COLO829 (cell line): ENCODE results near the gene TFIP11.
"Not testable (repeated sequence)": the region's sequence is repeated elsewhere in the genome, so short reads cannot be mapped to it uniquely, and the experiment has no call there.

ENCODE experiments used
- DNase-seq: peaks from one replicate; pipeline ENCODE4 v3.0.0; 2012; ENCODE audit warnings: low spot score

Gene TFIP11

DNA sequence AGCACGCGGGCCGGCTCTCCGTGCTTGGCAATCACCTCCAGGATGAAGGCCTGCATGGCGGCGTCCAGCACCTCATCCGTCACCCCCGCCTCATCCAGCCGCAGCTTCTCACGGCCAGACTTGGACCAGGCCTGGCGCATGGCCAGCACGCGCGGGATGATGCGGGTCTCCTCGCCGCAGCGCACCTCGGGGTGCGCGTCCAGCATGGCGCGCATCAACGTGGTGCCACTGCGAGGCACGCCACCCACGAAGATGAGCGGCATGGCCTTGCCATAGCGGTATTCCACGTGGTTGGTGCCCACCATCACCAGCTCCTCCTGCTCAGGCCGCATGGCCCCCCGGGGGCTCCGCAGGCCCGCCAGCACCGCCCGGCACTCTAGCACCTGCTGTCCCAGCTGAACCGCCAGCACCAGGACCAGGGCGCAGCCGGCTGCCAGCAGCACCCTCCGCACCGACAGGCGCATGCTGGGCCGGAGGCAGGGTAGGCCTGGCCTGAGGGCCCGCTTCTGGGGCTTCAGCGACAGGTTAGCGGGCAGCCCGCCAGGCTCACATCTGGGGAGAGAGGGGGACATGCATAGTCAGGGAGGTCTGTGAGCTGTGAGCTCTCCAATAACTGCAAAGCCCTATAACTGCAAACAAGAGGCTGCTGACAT is 29.0 kb upstream of the TFIP11 start:
- no peak for DNase-seq

DNA sequence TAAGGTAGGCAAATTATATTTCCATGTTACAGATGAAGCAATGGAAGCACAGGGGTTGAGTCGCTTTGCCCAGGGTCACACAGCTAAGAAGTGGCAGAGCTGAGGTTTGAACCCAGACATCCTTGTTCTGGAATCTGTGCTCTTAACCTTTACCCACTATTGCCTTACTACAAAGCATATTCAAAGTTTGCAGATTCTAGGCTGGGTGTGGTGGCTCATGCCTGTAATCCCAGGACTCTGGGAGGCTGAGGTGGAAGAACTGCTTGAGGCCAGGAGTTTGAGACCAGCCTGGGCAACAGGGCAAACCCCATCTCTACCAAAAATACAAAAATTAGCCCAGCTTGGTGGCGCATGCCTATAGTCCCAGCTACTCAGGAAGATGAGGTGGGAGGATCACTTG is 27.8 kb upstream of the TFIP11 start:
- DNase-seq, result no peak

DNA sequence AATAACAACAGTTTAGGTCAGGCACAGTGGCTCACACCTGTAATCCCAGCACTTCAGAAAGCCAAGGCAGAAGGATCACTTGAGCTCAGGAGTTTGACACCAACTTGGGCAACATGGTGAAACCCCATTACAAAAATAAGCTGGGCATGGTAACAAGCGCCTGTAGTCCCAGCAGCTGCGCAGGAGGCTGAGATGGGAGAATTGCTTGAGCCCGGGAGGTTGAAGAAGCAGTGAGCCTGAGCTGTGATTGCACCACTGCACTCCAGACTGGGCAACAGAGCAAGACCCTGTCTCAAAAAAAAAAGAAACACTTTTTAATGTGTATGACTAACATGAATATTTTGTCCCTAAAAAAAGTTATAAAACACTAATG is 24.5 kb upstream of the TFIP11 start:
- DNase-seq, result no peak

DNA sequence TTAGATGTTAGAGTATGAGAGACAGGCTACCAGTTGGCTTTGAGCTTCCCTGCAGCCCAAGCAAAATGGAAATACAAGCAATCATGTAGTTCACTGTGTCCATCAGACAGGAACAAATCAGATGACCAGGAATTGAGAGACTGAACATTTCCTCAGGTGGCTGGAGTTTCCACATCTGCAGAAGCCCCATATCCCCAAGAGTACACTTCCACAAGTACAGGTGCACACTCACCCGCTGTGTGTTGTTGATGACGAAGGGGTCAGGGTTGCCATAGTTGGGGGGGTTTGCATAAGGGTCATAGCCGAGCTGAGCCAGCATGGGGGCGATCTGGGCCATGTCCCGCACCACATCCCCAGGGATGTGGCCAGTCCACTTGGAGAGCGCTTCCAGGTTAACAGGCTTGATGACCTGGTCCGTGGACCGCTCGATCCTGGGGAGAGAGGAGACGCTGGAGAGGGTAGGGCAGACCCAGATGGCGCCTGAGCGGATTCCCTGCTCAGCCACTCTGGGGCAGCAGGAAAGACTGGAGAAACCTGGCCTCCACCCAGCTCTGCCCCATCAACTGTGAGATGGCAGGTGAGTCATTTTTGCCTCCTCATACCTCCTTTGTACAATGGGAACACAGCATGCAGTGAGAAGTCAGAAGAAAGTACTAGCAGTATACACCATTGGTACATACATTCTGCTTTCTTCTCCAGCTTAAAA is 23.9 kb upstream of the TFIP11 start:
- no peak for DNase-seq

DNA sequence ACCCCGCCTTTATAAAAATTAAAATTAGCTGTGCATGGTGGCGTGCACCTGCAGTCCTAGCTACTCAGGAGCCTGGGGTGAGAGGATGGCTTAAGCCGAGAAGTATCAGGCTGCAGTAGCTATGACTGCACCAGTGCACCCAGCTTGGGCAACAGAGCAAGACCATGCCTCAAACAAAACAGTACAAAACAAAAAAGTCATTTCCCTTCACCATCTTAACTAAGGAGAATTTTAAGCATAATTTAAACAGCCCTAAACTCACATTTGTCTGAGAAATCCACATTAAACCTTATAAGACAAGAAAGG is 23.3 kb upstream of the TFIP11 start:
- DNase-seq, result no peak

DNA sequence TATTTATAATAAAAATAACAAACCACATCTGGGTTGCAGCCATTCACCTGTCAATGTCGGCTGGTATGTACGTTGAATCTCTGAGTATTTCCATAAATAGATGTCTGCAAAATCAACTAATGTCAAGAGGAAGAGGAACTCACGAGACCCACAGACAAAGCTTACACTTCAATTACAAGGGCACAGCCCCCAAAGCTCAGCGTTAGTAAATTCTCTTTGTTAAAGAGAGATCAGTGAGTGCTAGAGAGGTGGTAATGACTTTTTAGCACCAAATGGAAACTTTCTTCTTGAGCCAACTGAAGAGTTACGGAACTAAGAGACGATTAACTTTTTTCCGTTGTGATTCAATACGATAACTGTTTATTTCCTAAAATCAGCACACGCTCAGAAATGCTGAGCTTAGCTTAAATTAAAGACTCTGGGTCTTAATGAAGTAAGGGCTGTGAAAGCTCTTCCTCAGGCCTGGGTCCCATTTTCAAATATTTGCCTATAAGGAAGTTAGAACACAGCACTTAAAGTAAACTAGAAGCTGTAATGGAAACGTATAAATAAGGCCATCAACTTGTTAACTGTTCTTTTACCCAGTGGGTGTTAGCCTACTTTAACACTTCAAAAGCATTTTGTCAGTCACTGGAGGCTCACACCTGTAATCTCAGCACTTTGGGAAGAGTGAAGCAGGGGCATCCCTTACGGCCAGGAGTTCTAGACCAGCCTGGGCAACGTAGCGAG is 22.8 kb upstream of the TFIP11 start:
- no peak for DNase-seq

DNA sequence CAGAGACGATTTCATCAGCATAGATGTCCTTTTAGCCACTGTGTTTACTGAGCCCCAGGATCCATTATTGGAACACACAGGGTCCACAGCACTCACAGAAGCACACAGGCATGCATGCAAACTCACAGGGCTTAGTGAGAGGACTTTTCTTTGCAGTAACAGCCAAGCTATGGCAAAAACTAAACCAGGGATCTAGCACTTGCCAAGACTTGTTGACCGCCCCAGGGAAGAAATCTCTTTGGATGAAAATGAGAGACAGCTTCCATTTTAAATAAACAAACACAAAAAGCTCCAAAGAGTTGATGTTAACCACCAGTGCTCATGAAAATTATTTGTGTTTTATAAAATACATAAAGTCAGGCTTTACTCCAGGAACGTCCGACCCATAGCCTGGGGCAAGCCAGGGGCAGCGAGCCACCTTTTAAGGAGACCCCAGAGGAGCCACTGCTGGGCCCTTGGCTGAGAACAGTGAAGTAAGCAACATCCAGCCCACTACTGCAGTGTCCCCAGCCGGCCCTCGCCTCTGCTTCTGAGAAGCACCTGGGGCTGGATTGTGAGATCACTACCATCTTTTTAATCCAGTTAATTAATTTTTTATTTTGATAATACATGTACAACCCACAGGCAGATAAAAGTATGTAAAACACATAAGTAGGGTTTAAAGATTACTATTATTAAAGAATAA is 22.0 kb upstream of the TFIP11 start:
- DNase-seq, result no peak

DNA sequence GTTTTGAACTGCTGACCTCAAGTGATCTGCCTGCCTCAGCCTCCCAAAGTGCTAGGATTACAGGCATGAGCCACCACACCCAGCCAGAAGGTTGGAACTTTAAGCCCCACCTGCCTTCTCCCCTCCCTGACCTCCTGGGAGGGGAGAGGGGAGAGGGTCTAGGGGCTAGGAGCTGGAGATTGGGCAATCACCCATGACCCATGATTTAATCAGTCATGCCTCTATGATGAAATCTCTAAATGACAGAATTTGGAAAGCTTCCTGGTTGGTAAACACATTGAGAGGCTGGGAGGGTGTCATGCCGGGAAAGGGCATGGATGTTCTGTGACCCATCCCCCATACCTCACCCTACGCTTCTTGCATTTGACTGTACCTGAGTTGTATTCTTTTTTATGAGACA is 17.1 kb upstream of the TFIP11 start:
- DNase-seq, result no peak

DNA sequence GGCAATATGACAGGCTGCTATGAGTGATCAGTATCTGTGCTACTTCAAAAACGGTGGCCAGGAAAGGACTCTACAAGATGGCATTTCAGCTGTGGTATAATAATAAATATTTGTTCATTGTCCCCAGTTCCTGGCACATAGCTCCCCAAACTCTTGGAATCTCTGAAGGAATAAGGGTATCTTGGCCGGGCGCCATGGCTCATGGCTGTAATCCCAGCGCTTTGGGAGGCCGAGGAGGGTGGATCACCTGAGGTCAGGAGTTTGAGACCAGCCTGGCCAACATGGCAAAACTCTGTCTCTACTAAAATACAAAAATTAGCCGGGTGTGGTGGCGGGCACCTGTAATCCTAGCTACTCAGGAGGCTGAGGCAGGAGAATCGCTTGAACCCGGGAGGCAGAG is 16.2 kb upstream of the TFIP11 start:
- DNase-seq, result not testable (repeated sequence)

DNA sequence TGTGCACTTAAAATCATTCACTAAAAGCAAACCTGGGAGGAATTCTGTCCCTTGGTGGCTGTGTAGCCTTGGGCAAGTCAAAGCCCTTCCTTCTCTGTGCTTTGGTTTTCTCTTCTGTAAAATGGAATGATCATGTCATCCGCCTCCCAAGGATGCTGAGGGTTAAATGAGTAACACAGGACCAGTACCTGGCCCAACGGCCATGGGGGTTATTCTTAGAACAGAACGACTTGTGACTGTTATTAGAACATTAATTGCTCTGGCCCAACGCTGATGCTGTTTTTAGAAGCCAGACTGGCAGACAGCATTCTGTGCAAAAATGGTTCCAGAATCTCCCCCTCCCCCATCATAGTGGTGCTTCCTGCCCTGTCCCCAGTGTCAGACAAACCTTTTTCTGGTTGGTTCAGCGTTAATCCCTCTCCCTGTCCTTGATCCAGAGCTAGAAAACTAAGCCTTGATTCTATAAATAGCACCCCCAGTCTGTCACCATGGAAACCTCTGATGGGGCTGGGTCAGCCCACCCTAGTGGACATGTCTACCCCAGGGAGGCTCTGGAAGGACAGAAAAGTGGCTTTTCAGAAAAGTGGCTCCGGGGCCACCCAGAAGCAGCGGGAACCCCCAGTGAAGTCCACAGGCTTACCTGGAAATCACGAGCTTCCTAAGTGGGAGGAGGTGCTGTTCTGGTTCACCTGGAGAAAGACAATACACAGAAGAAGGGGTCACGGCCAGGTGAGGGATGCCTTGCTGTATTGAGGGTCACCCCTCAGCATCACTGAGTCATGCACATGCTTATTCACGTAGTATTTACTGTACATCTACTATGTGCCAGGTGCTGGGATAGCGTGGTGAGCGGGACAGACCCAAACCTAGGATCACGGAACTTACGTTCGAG is 15.5 kb upstream of the TFIP11 start:
- DNase-seq, result no peak

DNA sequence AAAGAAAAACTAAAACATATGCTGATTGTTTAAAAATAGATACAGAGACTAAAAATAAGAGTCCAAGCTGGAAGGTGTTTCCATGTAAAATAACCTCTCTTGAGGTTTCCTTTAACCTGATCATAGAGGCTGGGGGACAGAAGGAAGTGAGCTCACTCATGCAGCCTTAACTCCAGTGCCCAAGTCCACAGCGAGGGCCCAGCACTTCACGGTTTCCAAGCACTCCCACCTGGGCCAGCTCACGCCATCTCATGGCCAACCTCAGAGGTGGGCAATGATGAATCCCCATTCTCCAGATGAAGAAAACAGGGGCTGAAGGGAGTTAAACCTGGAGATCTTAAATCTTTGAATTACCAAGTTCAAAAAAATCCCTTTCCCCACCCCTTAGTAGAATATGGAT is 14.9 kb upstream of the TFIP11 start:
- no peak for DNase-seq

DNA sequence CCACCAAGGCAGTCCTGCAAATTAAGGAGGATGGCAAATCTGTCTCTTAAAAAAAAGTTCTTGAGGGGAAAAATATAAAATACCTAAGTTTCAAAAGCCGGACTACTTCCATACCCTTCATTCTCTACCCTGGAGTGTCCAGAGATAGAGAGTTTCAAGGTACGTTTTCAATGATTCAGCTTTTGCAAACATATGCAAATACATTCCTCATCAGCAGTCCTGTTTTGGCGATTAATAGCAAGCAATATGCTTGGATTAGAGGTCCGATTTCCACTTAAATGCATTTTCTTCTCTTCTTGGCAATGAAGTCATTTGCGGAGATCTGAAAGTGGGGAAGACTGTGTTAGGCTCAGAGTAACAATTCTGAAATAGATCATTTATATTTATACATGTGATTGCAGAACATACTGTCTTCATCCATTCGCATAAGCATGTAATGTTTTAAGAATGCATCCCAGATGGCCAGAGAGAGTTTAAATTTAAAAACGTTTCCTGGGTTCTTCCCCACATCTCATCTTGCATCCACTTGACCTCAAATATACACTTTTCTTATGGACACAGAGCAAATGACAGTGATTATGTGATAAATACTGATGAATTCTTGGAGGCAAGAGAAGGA is 13.8 kb upstream of the TFIP11 start:
- no peak for DNase-seq

DNA sequence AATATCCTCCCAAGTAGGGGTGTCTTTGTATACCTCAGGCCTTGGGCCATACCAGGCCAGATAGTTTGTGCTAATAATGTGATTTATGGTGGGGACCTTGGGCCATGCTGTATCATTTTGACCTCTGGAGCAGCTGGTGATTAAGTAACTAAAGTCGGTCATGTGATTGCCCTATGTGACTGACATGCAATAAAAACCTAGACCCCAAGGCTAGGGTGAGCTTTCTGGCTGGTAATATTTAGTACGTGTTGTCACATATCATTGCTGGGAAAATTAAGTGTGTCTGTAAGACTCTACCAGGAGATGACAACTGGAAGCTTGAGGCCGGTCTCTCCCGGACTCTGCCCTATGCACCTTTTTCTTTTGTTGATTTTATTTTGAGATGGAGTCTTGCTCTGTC is 12.6 kb upstream of the TFIP11 start:
- DNase-seq, result no peak

DNA sequence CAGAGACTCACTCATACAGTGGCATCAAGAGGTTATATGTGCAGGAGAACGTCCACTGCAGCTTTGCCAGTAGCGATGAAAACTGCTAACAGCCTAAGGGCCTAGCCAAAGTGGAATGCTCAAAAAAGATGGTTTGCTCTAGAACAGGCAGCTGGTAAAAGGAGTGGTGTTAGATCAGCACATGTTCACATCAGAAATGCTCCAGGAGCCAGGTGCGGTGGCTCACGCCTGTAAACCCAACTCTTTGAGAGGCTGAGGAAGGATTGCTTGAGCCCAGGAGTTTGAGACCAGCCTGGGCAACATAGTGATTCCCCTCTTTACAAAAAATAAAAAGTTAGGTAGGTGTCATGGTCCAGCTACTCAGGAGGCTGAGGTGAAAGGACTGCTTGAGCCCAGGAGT is 10.3 kb upstream of the TFIP11 start:
- no peak for DNase-seq

DNA sequence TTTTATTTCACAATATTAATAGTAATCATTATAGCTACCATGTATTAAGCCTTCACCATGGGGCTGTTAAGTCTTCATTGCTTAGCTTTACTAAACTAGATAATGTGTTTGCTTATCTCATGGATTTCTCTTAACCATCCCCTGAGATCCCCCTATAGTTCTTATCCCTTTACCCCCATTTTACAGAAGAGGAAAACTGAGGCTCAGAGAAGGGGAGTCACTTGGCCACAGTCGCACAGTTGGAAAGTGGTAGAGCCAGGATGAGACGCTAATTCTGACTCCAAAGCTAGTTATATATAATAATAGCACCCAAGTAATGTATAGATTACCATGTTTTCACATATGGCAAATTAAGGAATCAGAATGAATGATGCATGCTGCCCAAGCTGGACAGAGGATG is 9.7 kb upstream of the TFIP11 start:
- DNase-seq, result no peak

DNA sequence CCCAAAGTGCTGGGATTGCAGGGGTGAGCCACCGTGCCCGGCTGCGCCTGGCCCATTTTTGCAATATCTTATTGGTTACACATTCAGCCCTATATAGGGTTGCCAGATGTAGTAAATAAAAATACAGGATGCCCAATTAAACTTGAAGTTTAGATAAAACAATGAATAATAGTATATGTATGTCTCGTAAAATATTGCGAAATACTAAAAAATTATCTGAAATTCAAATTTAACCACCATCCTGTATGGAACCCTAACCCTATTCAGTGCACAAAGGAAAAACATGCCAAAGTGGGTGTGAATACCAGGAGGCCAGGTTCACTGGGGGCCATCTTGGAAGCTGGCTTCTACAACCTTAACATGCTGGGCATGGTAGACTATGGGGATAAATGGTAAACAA is 5.2 kb upstream of the TFIP11 start:
- no peak for DNase-seq

DNA sequence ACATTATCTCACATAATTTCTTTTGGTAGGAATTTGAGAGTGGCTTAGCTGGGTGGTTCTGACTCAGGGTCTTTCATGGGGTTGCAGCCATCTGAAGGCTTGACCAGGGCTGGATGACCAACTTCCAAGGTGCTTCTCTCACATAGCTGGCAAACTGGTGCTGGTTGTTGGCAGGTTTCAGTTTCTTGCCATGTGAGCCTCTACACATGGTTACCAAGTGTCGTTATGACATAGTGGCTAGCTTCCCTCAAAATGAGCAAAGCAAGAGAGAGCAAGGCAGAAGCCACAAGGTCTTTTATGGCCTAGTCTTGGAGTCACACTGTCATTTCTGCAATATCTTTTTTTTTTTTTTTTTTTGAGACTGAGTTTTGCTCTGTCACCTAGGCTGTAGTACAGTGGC is 4.2 kb upstream of the TFIP11 start:
- DNase-seq, result no peak

DNA sequence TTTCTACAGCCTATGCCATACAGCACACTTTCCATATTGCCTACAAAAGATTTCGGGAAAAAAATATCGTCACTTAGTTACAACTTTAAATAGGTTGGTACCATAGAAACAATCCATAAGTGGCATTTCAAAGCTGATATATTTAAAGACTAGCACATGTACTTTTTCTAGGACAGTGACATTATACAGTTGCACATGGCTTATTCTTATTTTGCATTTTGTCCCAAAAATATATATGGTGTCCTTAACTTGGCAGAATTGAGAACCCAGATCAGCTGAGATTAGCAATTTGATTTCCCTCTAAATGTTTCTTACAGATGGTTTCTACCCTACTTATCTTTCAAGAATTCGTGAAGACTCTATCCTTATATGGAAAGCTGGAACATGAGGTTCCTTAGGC is 3.7 kb upstream of the TFIP11 start:
- DNase-seq, result no peak

DNA sequence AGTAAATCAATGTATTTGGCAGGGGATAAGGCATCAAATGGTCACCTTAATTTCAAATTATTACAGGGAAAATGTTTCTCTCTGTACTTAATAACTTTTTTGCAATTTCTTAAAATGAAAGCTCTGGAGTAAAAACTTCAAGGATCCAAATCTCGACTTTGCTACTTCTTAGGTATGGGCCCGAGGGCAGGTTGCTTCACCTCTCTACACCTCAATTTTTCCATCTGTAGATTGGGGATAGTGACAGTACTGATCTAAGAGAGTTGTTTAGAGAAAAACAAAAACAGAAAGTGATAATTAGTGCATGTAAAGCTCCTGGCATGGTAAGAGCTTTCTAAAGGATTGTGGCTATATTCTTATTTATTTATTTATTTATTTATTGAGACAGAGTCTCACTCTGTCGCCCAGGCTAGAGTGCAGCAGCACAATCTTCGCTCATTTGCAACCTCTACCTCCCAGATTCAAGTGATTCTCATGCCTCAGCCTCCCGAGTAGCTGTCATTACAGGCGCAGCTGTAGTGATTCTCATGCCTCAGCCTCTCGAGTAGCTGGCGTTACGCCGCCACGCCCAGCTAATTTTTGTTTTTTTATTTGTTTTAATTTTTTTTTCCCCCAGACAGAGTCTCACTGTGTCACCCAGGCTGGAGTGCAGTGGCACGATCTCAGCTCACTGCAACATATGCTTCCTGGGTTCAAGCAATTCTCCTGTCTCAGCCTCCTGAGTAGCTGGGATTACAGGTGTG is 2.3 kb upstream of the TFIP11 start:
- no peak for DNase-seq

DNA sequence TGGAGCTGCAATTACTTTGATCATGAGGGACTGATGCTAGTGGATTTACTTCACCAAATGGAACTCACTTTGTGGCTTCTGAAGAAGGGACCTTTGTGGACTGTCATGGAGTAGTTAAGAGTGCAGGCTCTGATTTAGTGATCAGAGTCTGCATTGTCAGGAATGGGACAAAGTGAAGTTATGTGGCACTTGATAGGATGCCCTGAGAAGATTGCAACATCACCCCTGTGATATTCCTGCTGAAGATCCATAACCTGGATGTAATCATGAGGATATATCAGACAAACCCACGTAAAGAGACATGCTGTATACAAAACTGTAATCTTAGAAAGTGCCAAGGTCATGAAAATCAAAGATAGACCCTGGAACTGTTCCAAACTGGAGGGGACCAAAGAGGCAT is 1.6 kb upstream of the TFIP11 start:
- no peak for DNase-seq

DNA sequence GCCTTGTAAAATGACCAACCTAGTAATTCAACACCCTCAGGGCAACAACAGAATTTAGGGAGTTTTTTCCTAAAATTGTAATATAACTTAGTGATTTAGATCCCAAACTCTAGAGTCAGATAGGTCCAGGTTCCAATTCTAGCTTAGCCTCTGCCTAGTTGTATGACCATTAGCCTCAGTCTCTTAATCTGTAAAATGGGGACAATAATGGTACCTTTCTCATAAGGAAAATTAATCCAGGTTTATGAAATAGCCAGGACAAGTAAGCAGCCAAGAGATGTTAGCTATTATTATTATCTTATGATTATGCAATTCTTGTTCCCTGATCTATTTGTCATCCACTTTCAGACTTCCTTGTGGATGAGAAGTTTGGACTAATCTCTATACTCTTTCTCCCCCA is 4.1 kb downstream of the TFIP11 start:
- DNase-seq, result no peak
